A673 (cell line): ENCODE data around the gene RERGL.

ENCODE experiments used
- CTCF ChIP-seq: fragments of 300-800, 200-600 bp; sonication (generic); conservative IDR thresholded peaks from 2 replicates; pipeline ENCODE4 v1.5.1; 2017; ENCODE audit warnings: low read depth, mild to moderate bottlenecking, antibody characterized with exemption, low read length, moderate library complexity, mixed read lengths
- EZH2 ChIP-seq: fragments of 200-600 bp; sonication (generic); IDR thresholded peaks from 2 replicates; pipeline ENCODE4 v1.6.1; 2017; ENCODE audit warnings: borderline replicate concordance, low read depth, mild to moderate bottlenecking, mixed read lengths, antibody characterized with exemption, low read length; ENCODE audit not compliant: poor library complexity, severe bottlenecking

GRCh38 chr12:18072723-18073122 is 17.3 kb downstream of the RERGL start:
- no peak for TF ChIP-seq CTCF
- TF ChIP-seq EZH2: no peak
